ENCODE measurements around the gene TNS3.

The TNS3 gene

DNA sequence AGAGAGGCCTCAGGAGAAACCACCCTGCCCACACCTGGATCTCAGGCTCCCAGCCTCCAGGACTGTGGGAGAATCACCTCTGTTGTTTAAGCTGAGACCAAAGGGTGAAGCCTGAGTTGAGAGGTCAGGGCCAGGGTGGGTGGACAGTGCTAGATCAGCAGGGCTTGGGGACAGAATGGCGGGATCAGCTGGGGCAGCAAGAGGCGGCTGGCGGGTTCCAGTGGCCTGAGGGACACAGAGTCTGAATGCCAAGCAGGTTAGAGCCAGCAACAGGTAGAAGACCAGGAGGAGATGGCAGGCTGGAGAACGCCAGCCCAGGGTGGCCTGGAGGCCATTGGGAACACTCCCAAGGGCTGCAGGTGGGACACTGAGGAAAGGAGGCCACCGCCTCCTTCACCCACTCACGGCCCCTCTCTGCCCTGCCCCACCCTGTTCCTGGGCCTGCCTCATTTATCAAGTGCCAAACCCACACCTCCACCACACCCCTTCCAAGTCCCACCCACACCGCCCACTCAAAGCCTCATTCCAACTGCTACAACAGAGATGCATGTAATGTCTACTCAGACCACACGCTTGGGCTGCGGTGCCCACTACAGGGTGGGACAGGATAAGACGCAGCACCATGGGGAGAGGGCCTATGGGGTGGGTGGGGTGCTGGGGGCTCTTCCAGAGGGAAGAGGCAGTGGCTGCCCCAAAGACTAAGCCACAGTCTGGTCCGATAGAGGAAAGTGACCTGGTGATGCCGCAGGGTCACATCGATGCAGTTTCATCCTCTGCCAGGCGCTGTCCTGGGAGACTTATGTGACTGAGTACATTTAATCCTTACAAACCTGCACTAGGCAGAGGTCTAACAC is 173.9 kb downstream of the TNS3 start:
- DNase-seq (ENCODE audit: low read depth): no peak
- no peak overlapping the region for H3K4me3 ChIP-seq (ENCODE audit: low read depth, low read length)
- TF ChIP-seq, protein P1, sequence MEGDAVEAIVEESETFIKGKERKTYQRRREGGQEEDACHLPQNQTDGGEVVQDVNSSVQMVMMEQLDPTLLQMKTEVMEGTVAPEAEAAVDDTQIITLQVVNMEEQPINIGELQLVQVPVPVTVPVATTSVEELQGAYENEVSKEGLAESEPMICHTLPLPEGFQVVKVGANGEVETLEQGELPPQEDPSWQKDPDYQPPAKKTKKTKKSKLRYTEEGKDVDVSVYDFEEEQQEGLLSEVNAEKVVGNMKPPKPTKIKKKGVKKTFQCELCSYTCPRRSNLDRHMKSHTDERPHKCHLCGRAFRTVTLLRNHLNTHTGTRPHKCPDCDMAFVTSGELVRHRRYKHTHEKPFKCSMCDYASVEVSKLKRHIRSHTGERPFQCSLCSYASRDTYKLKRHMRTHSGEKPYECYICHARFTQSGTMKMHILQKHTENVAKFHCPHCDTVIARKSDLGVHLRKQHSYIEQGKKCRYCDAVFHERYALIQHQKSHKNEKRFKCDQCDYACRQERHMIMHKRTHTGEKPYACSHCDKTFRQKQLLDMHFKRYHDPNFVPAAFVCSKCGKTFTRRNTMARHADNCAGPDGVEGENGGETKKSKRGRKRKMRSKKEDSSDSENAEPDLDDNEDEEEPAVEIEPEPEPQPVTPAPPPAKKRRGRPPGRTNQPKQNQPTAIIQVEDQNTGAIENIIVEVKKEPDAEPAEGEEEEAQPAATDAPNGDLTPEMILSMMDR (IDR thresholded peaks at IDR 0.05; ENCODE audit: low read depth, low read length): no peak
- TF ChIP-seq, protein P2, sequence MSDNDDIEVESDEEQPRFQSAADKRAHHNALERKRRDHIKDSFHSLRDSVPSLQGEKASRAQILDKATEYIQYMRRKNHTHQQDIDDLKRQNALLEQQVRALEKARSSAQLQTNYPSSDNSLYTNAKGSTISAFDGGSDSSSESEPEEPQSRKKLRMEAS (IDR thresholded peaks at IDR 0.05; ENCODE audit: low read depth, low read length): no peak
- TF ChIP-seq POLR2A (IDR thresholded peaks at IDR 0.05; ENCODE audit: extremely low read depth, insufficient read length): no peak
- no peak for TF ChIP-seq MYC (IDR thresholded peaks at IDR 0.05; ENCODE audit: low read depth, low read length)

DNA sequence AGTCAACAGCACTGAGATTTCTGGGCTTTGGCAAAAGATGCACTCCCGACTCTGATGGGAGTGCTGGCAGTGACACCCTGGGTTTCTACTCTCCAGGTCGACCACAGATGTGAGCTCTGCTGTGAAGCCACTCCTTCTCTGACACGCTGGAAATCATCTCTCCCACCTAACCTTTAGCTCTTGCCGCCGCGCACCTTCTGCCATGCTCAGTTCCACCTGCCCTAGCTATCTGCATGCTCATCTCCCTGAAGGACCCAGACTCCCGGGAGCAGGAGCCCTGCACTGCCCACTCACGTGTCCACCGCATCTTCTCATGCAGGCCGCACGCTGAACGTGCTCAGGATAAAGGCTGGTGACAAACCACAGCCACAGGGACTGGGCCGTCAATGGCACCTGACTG is 174.8 kb downstream of the TNS3 start:
- TF ChIP-seq, protein P2 (IDR thresholded peaks at IDR 0.05; ENCODE audit: low read depth, low read length): no peak
- TF ChIP-seq, protein P1 (IDR thresholded peaks at IDR 0.05; ENCODE audit: low read depth, low read length): no peak
- TF ChIP-seq POLR2A (IDR thresholded peaks at IDR 0.05; ENCODE audit: extremely low read depth, insufficient read length): no peak
- TF ChIP-seq MYC (IDR thresholded peaks at IDR 0.05; ENCODE audit: low read depth, low read length): no peak
- no peak for DNase-seq (ENCODE audit: low read depth)
- no peak overlapping the region for H3K4me3 ChIP-seq (ENCODE audit: low read depth, low read length)

DNA sequence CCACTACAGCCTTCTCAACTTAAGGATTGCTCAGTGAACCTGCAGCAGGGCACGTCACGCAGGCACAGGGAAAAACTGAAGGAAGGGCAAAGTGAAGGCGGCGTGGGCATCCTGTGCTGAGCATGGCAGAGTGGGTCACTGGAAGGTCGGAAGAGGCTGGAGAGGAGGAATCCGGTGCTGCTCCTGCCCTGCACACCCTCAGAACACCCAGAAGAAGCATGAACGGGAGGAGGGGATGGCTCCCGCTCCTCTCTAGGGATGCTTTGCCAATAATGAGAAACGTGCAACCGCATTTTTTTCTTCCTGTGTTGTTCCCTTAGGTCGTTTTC is 175.1 kb downstream of the TNS3 start:
- no peak for DNase-seq (ENCODE audit: low read depth)
- TF ChIP-seq MYC (IDR thresholded peaks at IDR 0.05; ENCODE audit: low read depth, low read length) (no peak), POLR2A (IDR thresholded peaks at IDR 0.05; ENCODE audit: extremely low read depth, insufficient read length) (no peak)
- TF ChIP-seq, protein P2 (IDR thresholded peaks at IDR 0.05; ENCODE audit: low read depth, low read length): no peak
- TF ChIP-seq, protein P1 (IDR thresholded peaks at IDR 0.05; ENCODE audit: low read depth, low read length): no peak
- no peak overlapping the region for H3K4me3 ChIP-seq (ENCODE audit: low read depth, low read length)

DNA sequence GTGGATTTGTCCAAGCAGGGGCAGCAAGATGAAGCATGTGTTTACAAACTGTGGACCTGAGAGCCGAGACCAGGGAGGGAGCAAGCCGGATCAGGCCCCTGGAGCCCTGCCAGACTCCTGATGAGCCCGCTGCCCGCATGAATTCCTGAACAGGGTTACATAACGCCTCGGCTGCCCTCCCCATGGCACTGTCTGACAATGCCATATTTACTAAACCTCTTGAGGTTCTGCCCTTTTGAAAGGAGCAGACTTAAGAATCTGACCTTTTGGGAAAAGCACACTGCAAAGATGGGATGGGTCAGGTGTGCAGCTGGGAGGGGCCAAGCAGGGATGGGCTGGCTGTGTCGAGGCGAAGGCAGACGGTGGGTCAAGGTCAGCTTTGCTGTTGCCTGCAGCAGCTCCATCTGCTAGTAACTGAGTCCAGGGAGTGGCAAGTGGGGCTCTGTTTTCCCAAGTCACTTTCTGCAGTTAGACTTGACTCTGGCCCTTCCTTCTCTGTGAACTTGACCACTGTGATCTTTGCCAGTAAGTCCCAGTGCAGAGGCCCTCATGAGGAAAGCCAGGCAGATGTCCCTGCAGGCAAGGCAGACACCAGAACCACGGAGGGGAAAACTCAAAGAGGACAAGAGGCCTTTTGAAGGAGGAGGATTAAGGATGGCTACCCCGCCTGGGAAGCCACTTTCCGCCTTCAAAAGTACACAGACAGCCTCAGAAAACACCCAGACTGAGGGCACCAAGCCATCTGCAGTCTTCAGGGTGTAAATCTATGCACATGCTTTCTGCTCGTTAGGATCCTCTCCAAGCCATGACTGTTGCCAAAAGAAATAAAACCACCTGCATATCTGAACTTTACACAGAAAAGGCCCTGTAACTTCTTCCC is 175.8 kb downstream of the TNS3 start:
- TF ChIP-seq MYC (IDR thresholded peaks at IDR 0.05; ENCODE audit: low read depth, low read length) (no peak), POLR2A (IDR thresholded peaks at IDR 0.05; ENCODE audit: extremely low read depth, insufficient read length) (no peak)
- TF ChIP-seq, protein P2 (IDR thresholded peaks at IDR 0.05; ENCODE audit: low read depth, low read length): no peak
- TF ChIP-seq, protein P1 (IDR thresholded peaks at IDR 0.05; ENCODE audit: low read depth, low read length): no peak
- DNase-seq (ENCODE audit: low read depth): no peak
- H3K4me3 ChIP-seq (ENCODE audit: low read depth, low read length): no peak overlapping the region

DNA sequence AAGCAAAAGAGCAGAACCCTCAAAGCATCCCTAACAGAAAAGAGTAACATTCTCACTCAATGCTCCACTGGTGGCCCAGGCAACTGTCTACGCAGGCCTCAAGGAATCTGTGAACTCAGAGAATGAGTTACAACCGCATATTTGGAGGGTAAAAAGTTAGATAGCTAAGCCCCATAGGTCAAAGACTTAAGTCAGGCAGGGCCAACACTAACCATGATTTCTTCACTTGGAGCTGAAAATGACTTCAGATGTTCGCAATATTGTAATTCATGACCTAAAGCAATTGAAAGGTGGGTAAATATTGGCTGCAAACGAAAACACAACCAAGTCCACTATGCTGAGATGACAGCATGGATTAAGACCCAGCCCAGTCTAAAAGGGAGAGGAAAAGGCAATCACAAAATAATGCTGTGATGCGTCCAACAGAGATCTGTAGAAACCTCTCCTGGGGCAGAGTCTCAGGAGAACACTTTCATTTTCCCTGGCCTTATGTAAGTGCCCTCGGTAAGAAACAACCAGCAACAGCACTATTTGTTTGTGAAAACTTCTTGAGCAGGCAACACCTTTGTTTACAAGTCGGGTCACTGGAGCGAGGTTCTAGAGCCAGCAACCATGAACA is 176.5 kb downstream of the TNS3 start:
- DNase-seq (ENCODE audit: low read depth): no peak
- TF ChIP-seq, protein P2 (IDR thresholded peaks at IDR 0.05; ENCODE audit: low read depth, low read length): no peak
- TF ChIP-seq, protein P1 (IDR thresholded peaks at IDR 0.05; ENCODE audit: low read depth, low read length): no peak
- TF ChIP-seq MYC (IDR thresholded peaks at IDR 0.05; ENCODE audit: low read depth, low read length) (no peak), POLR2A (IDR thresholded peaks at IDR 0.05; ENCODE audit: extremely low read depth, insufficient read length) (no peak)
- H3K4me3 ChIP-seq (ENCODE audit: low read depth, low read length): no peak overlapping the region
